Stomach smooth muscle (tissue), 2 donors: Measurements from ENCODE around the gene OR3A3.

Source experiments
- H3K27ac ChIP-seq: one replicate; pipeline ENCODE4 v1.7.0; 2013; ENCODE audit warnings: mild to moderate bottlenecking, low read length, inconsistent platforms
- H3K27me3 ChIP-seq, 2 donors: one replicate each; pipeline ENCODE4 v1.7.0; 2013; ENCODE audit warnings: low read length in 2 of 2; ENCODE audit not compliant: insufficient read depth in 2 of 2, control insufficient read depth in 1 of 2
- H3K36me3 ChIP-seq, 2 donors: one replicate each; pipeline ENCODE4 v1.7.0; 2013; ENCODE audit warnings: low read length in 2 of 2; ENCODE audit not compliant: control insufficient read depth in 2 of 2, insufficient read depth in 2 of 2
- H3K4me1 ChIP-seq: one replicate; pipeline ENCODE4 v1.7.0; 2013; ENCODE audit warnings: low read length; ENCODE audit not compliant: control insufficient read depth, insufficient read depth
- H3K4me3 ChIP-seq, 2 donors: one replicate each; pipeline ENCODE4 v1.7.0; 2013; ENCODE audit warnings: low read length in 2 of 2
- H3K9ac ChIP-seq, 2 donors: one replicate each; pipeline ENCODE4 v1.7.0; 2013; ENCODE audit warnings: low read length in 2 of 2, mild to moderate bottlenecking in 1 of 2
- H3K9me3 ChIP-seq, 2 donors: one replicate each; pipeline ENCODE4 v1.7.0; 2013; ENCODE audit warnings: low read length in 2 of 2; ENCODE audit not compliant: control insufficient read depth in 2 of 2
- donor health status: healthy.
- donor health status: Pancreatic carcinoma.

The OR3A3 gene

GRCh38 chr17:3471599-3471998 lies 60.4 kb downstream of the OR3A3 start, which contains the start of gene SPATA22:
Gene SPATA22, minus strand, starts transcription at chr17:3471819. Its CDS starts 2,494 bp downstream, at chr17:3469325.
- Histone ChIP-seq H3K4me1 (no peaks in the 10 kb centered on the region), H3K27me3 (no peaks in the 10 kb centered on the region), H3K9me3 (no peaks in the 10 kb centered on the region), H3K9ac (no peak within 1 kb of the TSS), H3K36me3 (no peaks in the 10 kb centered on the region), H3K27ac (no peak within 1 kb of the TSS), H3K4me3 (no peak within 1 kb of the TSS)

- H3K36me3 ChIP-seq: no peaks in the 10 kb centered on the region
- H3K4me1 ChIP-seq: no peaks in the 10 kb centered on the region
- H3K4me3 ChIP-seq: no peak overlapping the region
- H3K27me3 ChIP-seq: no peaks in the 10 kb centered on the region
- no peak overlapping the region for H3K9ac ChIP-seq
- H3K9me3 ChIP-seq: no peaks in the 10 kb centered on the region
- no peak overlapping the region for H3K27ac ChIP-seq
These were observed 61.0 kb downstream of the OR3A3 start for GRCh38 chr17:3472137-3472536.
